CD1c-positive myeloid dendritic cell (primary cell): ENCODE results near the gene TAF4.
"Not testable (repeated sequence)": the region's sequence is repeated elsewhere in the genome, so short reads cannot be mapped to it uniquely, and the experiment has no call there.

Experiments used
- DNase-seq: peaks from one replicate; pipeline ENCODE4 v3.0.0-alpha.2; 2016; ENCODE audit errors: extremely low spot score

The TAF4 gene

GRCh38 chr20:62002882-62003480, 62.7 kb downstream of the TAF4 start:
- no peak for DNase-seq

GRCh38 chr20:62001178-62001715, 64.4 kb downstream of the TAF4 start:
- no peak for DNase-seq

DNA sequence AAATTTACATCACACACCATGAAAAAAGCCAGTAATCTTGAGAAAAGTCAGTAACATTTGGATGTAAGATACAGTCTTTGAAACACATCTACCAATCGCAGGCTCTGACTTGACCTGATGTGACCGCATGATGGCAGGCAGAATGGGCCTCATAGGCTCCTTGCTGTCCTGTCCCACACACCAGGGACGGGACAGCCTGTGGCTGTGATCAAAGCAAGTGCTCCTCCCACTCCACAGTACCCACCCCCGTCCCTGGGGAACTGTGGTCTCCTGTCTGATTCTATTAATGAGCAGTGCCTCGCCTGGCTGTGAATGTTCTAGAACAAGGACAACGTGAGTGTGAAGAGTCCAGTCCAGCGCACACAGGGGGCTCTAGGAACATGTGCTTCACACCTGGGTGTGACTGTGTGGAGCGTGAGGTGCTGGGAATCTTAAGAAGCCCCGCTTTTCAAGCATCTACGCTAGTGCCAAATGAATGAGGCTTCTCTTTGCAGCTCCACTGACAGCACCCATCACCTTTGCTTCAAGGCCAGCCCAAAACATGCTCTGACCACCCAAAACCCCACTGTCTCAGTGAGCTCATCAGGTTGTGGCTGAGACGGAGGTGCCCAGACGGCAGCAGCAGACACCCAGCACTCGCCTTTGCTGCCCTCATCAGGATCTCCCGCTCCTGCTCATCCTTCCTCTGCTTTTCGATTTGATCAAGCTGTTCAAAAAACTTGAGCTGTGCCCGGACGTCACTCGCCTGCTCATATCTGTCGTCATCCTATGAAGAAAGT, 67.1 kb downstream of the TAF4 start:
- no peak for DNase-seq

DNA sequence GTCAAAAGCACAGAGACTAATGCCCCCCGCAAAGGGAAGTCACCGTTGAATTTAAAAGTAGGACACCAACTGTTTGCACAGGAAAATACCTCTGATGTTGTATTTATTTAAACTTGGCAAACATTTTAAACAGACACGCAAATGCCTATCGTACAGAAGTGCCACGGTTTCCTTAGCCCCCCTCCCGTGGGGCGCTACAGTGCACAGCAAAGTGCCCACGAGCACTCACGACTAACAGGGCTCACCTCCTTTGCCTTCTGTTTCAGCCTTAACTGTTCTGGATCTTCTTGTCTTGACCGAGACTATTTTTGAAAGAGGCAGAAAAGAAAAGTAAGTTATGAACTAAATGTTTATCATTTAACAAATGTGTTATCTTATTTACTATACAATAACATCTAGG, 67.8 kb downstream of the TAF4 start:
- DNase-seq, result no peak

DNA sequence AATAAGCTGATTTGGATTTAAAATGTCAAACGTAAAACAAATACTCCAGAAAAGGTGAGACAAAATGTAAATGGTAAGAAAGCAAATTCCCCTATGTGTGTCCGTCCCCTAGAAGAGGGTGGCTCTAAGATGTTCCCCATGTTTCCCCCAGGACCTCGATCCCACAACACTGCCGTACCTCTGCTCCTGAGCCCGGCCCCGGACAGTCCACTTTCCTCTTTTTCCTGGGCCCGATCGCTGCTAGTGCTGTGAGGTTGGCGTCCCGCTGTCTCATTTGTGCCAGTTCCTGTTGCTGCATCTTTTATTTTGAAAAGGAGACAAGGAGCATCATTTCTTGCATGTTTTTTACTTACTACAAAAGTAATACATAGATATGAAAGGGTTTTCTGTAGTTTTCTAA, 68.3 kb downstream of the TAF4 start:
- DNase-seq, result no peak

DNA sequence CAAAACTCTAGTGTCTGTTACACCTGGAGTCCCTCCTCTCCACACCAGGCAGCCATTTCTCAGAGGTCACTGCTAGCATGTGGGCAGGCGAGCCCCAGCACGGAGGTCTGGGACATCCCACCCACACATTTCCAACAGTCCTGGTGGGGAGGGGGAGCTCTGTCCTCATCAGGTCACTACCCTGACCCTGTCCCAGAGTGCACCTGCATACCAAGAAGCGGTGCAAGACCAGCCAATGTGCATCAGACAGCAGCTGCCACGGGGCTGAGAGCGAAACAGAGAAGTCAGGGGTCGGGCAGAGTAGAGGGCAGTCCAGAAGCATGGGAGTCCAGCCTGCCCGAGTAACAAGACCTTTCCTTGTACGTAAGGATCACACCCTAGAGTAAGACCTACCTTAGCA, 71.1 kb downstream of the TAF4 start:
- DNase-seq, result no peak

GRCh38 chr20:61993058-61993457, 72.6 kb downstream of the TAF4 start:
- no peak for DNase-seq

DNA sequence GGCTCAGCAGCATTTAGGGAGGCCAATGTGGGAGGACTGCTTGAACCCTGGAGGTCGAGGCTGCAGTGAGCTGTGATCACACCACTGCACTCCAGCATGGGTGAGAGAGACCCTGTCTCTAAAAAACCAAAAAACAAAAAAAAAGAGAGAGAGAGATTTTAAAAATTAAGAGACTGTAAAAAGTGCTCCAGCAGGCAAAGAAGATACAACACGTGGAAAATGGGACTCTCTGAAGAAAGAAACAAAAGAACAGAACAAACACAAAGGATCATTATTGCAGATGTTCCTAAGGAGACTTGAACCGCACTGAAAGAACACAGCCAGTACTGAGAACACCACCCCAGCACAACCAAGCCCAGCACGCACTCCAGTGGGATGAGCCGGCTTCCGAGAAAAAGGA, 74.2 kb downstream of the TAF4 start:
- no peak for DNase-seq

DNA sequence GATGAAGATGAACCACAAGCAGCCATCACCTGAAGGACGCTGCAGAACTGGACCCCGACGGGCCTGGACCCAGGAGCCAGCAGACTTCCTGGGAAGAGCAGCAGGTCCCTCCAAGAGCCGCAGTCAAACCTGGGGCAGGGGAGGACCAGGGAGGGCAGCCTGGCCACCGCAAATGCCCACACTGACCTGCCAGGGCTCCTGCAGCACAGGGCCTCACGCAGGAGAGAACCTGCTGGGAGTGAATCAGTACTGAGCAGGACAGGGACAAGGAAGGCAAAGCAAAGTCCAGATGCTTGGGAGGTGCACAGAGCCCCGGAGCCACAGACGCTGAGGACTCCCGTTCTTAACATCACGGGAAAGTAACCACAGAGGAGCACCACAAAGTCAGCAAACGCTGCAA, 75.2 kb downstream of the TAF4 start:
- no peak for DNase-seq

DNA sequence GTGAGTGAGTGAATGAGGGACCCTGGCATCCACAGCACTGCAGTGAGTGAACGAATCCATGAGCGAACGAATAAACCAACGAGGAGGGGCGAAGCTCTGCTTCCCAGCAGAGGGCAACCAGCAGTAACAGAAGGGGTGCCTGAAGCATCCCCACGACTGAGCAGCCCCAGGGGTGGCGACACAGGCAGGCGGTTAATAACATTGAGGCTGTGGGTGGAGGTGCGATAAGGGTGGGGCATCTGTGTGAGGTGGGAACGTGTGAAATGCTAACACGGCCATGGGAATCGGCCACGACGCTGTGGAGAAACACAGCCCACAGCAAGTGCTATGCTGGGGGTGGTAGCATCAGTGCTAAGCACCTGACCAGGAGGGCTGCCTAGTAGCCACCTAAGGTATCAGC, 75.9 kb downstream of the TAF4 start:
- DNase-seq, result no peak

DNA sequence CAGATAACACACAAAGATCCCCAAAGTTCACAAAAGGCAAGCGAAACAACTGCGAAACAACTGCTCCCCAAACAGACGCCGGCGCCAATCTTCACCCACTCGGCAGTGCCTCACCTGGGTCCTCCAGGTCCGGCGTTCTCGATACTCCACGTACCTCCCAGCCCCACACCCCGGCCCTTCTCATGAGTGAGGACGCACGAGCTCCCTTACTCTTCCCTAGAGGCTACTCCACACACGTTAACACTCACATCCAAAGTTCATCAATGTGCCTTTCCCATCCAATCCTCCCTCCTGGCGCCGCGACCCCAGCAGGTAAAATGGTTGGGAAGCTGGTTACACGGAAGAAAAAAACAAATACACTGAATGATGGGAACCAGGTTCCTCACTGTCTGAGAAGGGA, 77.0 kb downstream of the TAF4 start:
- no peak for DNase-seq

GRCh38 chr20:61986762-61987321, 78.8 kb downstream of the TAF4 start:
- no peak for DNase-seq

GRCh38 chr20:61985096-61985495, 80.6 kb downstream of the TAF4 start:
- DNase-seq, result no peak

DNA sequence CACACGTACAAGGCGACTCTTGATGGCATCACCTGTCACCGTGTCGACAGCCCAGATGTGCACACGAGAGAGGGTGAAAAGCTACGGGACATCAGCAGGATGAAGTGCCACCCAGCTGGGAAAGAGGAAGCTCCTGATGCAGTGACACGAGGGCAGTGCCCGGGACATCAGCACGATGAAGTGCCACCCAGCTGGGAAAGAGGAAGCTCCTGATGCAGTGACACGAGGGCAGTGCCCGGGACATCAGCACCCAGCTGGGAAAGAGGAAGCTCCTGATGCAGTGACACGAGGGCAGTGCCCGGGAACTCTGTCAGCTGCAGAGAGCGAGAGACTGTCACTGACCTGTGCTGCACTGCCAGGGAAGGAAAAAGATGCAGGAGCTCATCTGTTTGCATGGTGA, 81.2 kb downstream of the TAF4 start:
- DNase-seq, result peak; percentile 74

- peak; percentile 17 for DNase-seq
These were observed 81.7 kb downstream of the TAF4 start for GRCh38 chr20:61983965-61984364.

- DNase-seq, result no peak
These were observed 82.7 kb downstream of the TAF4 start for GRCh38 chr20:61982951-61983315.

DNA sequence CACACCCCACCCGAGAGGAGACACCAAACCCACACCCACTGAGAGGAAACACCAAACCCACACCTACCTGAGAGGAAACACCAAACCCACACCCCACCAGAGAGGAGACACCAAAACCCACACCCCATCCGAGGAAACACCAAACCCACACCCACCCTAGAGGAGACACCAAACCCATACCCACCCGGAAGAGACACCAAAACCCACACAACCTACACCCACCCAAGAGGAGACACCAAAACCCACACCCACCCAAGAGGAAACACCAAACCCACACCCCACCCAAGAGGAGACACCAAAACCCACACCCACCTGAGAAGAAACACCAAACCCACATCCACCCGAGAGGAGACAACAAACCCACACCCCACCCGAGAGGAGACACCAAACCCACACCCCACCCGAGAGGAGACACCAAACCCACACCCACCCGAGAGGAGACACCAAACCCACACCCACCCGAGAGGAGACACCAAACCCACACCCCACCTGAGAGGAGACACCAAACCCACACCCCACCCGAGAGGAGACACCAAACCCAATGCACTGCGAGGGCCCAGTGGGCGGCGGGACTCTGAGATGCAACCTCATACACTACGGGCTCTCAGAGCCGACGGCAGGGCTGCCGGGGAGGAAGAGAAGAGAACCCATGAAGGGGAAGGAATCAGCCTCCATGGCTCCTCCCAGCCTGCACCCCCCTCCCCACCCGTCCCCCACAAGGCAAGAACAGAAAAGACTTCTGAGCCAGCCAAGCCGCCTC, 83.3 kb downstream of the TAF4 start:
- no peak for DNase-seq

GRCh38 chr20:61981691-61982090, 84.0 kb downstream of the TAF4 start:
- DNase-seq, result not testable (repeated sequence)

- DNase-seq, result peak; percentile 51
These were observed 84.8 kb downstream of the TAF4 start for GRCh38 chr20:61980647-61981583.

- DNase-seq, result no peak
These were observed 85.7 kb downstream of the TAF4 start for GRCh38 chr20:61979701-61980635.
